HepG2 (cell line): Measurements from ENCODE around the gene MEF2A. TPM values are rescaled to one million over a fixed set of nuclear protein-coding genes. Genes with fewer than 3 reads are reported as not detected.
A peak's percentile ranks its signal among the peaks of the same experiment; 100 is the strongest.

Source experiments
- AGO1 ChIP-seq: fragments of 200-400 bp; formaldehyde crosslinking; IDR thresholded peaks from 2 replicates; pipeline ENCODE4 v1.6.1; 2017; ENCODE audit warnings: mild to moderate bottlenecking, low read depth, low read length, moderate library complexity; ENCODE audit not compliant: poor library complexity, severe bottlenecking
- EP300 ChIP-seq, 3 experiments: sonication (generic) in 1 of 3; formaldehyde crosslinking in 1 of 3; IDR thresholded peaks; 2 replicates each; pipeline versions ENCODE4 v1.5.1 to v1.6.1; 2011 to 2020; ENCODE audit warnings: low read depth in 2 of 3, low read length in 2 of 3, borderline replicate concordance in 1 of 3, improper control_type of control experiment in 1 of 3, mild to moderate bottlenecking in 1 of 3, missing genetic modification reagents in 1 of 3, moderate library complexity in 1 of 3
- NR3C1 ChIP-seq: sonication (generic); formaldehyde crosslinking; IDR thresholded peaks from 2 replicates; pipeline ENCODE4 v1.4.0; 2020; ENCODE audit warnings: missing genetic modification reagents
- SIN3B ChIP-seq: fragments of 150-350 bp; IDR thresholded peaks from 2 replicates; pipeline ENCODE4 v1.6.1; 2014; ENCODE audit warnings: low read length
- SMARCE1 ChIP-seq: fragments of 450-650 bp; IDR thresholded peaks from 2 replicates; pipeline ENCODE4 v1.6.1; 2017; ENCODE audit warnings: borderline replicate concordance
- ZBTB49 ChIP-seq: sonication (generic); formaldehyde crosslinking; IDR thresholded peaks from 2 replicates; pipeline ENCODE4 v1.4.0; 2020; ENCODE audit warnings: missing genetic modification reagents, borderline replicate concordance
- ZFP36L1 ChIP-seq: sonication (generic); formaldehyde crosslinking; IDR thresholded peaks from 2 replicates; pipeline ENCODE4 v1.8.0; 2022; ENCODE audit warnings: mild to moderate bottlenecking, missing genetic modification reagents, moderate library complexity
- ZIK1 ChIP-seq: sonication (generic); formaldehyde crosslinking; IDR thresholded peaks from 2 replicates; pipeline ENCODE4 v1.5.0; 2020; ENCODE audit warnings: mild to moderate bottlenecking, low read depth, missing genetic modification reagents, borderline replicate concordance
- ZNF136 ChIP-seq: sonication (generic); formaldehyde crosslinking; IDR thresholded peaks from 2 replicates; pipeline ENCODE4 v1.8.1; 2022; ENCODE audit warnings: low read depth, mild to moderate bottlenecking, moderate library complexity, missing genetic modification reagents
- ZNF343 ChIP-seq: sonication (generic); formaldehyde crosslinking; IDR thresholded peaks from 2 replicates; pipeline ENCODE4 v1.4.0; 2020; ENCODE audit warnings: mild to moderate bottlenecking, missing genetic modification reagents
- ZNF577 ChIP-seq: sonication (generic); formaldehyde crosslinking; IDR thresholded peaks from 2 replicates; pipeline ENCODE4 v1.4.0; 2020; ENCODE audit warnings: mild to moderate bottlenecking, low read depth, missing genetic modification reagents, borderline replicate concordance
- ZNF605 ChIP-seq: sonication (generic); formaldehyde crosslinking; IDR thresholded peaks from 2 replicates; pipeline ENCODE4 v1.8.0; 2022; ENCODE audit warnings: mild to moderate bottlenecking, missing genetic modification reagents
- ZNF644 ChIP-seq: IDR thresholded peaks from 2 replicates; pipeline ENCODE4 v1.6.1; 2016; ENCODE audit warnings: low read depth
- ZNF782 ChIP-seq: sonication (generic); formaldehyde crosslinking; IDR thresholded peaks from 2 replicates; pipeline ENCODE4 v1.4.0; 2020; ENCODE audit warnings: missing genetic modification reagents, mild to moderate bottlenecking, borderline replicate concordance
- polyA plus RNA-seq, 8 experiments: library from polyadenylated mRNA; depleted of rRNA in 3 of 8; stranded (reverse) in 7 of 8; unstranded in 1 of 8; fragments of >200 nt; fragmentation: Illumina TruSeq in 4 of 8; extraction: Trizol in 4 of 8; gene quantifications; 2 replicates each; pipeline versions ENCODE4 v1.2.1 to v1.2.3, GENCODE V29; 2011 to 2016; ENCODE audit warnings: low read depth in 4 of 8, missing spikeins in 1 of 8, mixed read lengths in 1 of 8; ENCODE audit not compliant: insufficient read depth in 1 of 8
- total RNA-seq, 5 experiments: library from RNA; depleted of rRNA; stranded (reverse); fragments of >200 nt; fragmentation: Illumina TruSeq; extraction: Trizol; gene quantifications; 2 replicates each; pipeline ENCODE4 v1.2.3, GENCODE V29; 2016; ENCODE audit warnings: low read depth in 1 of 5
- TF ChIP-seq, protein P1 (sequence below): sonication (generic); formaldehyde crosslinking; IDR thresholded peaks from 2 replicates; pipeline ENCODE4 v1.5.0; 2020; ENCODE audit warnings: mild to moderate bottlenecking, missing genetic modification reagents
- TF ChIP-seq, protein P2 (sequence below): sonication (generic); formaldehyde crosslinking; IDR thresholded peaks from 2 replicates; pipeline ENCODE4 v1.4.0; 2020; ENCODE audit warnings: mild to moderate bottlenecking, missing genetic modification reagents
- TF ChIP-seq, protein P3 (sequence below): sonication (generic); IDR thresholded peaks from 2 replicates; pipeline ENCODE4 v1.6.1; 2016; ENCODE audit warnings: low read depth, borderline replicate concordance
- TF ChIP-seq, protein P4 (sequence below): sonication (generic); formaldehyde crosslinking; IDR thresholded peaks from 2 replicates; pipeline ENCODE4 v1.4.0; 2020; ENCODE audit warnings: missing genetic modification reagents

MEF2A gene
- total and polyA plus RNA-seq, 2 of the 13 experiments (the other 11 are each of a cell fraction or from before 2014, with no cell fraction given): 15.2 to 24.4 TPM

DNA sequence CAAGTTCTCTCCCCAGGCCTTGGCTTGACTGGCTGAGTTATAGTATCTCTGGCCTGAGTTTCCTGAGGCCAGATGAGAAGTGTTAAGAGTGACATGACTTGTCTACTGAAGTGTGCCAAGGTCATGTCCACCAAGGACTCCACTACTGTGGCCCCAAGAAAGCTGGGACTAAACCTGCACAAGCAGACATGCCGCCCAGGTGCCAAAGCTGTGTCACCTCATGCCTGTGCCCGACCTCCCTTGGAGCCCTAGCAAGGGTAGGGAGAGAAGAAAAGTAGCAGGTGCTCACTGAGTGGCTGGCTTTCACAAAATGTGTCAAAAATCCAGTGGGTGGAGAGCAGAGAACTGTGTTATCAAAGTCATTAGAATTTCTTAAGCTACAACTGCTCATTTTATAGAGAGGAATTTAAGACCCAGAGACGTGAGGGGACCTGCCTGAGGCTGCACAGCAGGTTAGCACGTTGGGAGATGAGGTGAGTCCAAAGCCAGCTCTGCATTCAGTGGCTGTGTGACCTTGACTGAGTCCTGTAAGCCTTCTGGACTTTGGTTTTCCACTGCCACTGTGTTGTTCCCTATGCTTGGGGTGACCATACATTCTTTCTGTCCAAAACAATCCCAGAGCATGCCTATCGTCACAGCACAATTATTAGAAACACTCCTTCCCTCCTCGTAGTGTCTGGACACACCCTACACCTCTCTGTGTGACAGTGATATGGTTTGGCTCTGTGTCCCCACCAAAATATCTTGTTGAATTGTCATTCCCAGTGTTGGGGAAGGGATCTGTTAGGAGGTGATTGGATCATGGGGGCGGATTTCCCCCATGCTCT is 172.4 kb downstream of the MEF2A start (continued):
- no peak for TF ChIP-seq ZNF605 (CRISPR knock-in tag)
- TF ChIP-seq AGO1: no peak
- TF ChIP-seq ZBTB49: no peak
- TF ChIP-seq ZFP36L1 (CRISPR knock-in tag): no peak
- TF ChIP-seq ZNF343 (CRISPR knock-in tag): no peak
- TF ChIP-seq, protein P1, sequence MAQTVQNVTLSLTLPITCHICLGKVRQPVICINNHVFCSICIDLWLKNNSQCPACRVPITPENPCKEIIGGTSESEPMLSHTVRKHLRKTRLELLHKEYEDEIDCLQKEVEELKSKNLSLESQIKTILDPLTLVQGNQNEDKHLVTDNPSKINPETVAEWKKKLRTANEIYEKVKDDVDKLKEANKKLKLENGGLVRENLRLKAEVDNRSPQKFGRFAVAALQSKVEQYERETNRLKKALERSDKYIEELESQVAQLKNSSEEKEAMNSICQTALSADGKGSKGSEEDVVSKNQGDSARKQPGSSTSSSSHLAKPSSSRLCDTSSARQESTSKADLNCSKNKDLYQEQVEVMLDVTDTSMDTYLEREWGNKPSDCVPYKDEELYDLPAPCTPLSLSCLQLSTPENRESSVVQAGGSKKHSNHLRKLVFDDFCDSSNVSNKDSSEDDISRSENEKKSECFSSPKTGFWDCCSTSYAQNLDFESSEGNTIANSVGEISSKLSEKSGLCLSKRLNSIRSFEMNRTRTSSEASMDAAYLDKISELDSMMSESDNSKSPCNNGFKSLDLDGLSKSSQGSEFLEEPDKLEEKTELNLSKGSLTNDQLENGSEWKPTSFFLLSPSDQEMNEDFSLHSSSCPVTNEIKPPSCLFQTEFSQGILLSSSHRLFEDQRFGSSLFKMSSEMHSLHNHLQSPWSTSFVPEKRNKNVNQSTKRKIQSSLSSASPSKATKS (CRISPR knock-in tag): no peak
- no peak for TF ChIP-seq ZNF136 (CRISPR knock-in tag)
- TF ChIP-seq SMARCE1: no peak
- no peak for TF ChIP-seq ZNF782 (CRISPR knock-in tag)
- TF ChIP-seq, protein P2, sequence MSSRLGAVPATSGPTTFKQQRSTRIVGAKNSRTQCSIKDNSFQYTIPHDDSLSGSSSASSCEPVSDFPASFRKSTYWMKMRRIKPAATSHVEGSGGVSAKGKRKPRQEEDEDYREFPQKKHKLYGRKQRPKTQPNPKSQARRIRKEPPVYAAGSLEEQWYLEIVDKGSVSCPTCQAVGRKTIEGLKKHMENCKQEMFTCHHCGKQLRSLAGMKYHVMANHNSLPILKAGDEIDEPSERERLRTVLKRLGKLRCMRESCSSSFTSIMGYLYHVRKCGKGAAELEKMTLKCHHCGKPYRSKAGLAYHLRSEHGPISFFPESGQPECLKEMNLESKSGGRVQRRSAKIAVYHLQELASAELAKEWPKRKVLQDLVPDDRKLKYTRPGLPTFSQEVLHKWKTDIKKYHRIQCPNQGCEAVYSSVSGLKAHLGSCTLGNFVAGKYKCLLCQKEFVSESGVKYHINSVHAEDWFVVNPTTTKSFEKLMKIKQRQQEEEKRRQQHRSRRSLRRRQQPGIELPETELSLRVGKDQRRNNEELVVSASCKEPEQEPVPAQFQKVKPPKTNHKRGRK: no peak
- TF ChIP-seq, protein P3, sequence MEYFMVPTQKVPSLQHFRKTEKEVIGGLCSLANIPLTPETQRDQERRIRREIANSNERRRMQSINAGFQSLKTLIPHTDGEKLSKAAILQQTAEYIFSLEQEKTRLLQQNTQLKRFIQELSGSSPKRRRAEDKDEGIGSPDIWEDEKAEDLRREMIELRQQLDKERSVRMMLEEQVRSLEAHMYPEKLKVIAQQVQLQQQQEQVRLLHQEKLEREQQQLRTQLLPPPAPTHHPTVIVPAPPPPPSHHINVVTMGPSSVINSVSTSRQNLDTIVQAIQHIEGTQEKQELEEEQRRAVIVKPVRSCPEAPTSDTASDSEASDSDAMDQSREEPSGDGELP: no peak
- no peak for TF ChIP-seq SIN3B
- TF ChIP-seq ZNF577 (CRISPR knock-in tag): no peak
- TF ChIP-seq NR3C1 (CRISPR knock-in tag): no peak
- peak; percentile 75 for TF ChIP-seq ZNF644 (CRISPR knock-in tag)
- TF ChIP-seq, protein P4, sequence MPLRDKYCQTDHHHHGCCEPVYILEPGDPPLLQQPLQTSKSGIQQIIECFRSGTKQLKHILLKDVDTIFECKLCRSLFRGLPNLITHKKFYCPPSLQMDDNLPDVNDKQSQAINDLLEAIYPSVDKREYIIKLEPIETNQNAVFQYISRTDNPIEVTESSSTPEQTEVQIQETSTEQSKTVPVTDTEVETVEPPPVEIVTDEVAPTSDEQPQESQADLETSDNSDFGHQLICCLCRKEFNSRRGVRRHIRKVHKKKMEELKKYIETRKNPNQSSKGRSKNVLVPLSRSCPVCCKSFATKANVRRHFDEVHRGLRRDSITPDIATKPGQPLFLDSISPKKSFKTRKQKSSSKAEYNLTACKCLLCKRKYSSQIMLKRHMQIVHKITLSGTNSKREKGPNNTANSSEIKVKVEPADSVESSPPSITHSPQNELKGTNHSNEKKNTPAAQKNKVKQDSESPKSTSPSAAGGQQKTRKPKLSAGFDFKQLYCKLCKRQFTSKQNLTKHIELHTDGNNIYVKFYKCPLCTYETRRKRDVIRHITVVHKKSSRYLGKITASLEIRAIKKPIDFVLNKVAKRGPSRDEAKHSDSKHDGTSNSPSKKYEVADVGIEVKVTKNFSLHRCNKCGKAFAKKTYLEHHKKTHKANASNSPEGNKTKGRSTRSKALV (CRISPR knock-in tag): no peak
- TF ChIP-seq ZIK1 (CRISPR knock-in tag): no peak
- no peak for TF ChIP-seq EP300 (IDR thresholded peaks at IDR 0.05; ENCODE audit: low read depth in 2 of 2, low read length in 2 of 2)
- no peak for TF ChIP-seq EP300 (CRISPR knock-in tag; IDR thresholded peaks at IDR 0.05; ENCODE audit: borderline replicate concordance)
